Neuron (in vitro differentiated cells): ENCODE data around the gene ANAPC15.
"Not testable (repeated sequence)": the region's sequence is repeated elsewhere in the genome, so short reads cannot be mapped to it uniquely, and the experiment has no call there.

Experiments used
- H2AFZ ChIP-seq: one replicate; pipeline ENCODE4 v1.6.1; 2013; ENCODE audit warnings: low read depth, mild to moderate bottlenecking, inconsistent platforms, low read length, moderate library complexity
- H3K27me3 ChIP-seq: one replicate; pipeline ENCODE4 v1.6.1; 2013; ENCODE audit warnings: low read length; ENCODE audit not compliant: insufficient read depth
- H3K36me3 ChIP-seq: one replicate; pipeline ENCODE4 v1.6.1; 2013; ENCODE audit warnings: low read length; ENCODE audit not compliant: insufficient read depth
- H3K4me1 ChIP-seq: one replicate; pipeline ENCODE4 v1.6.1; 2013; ENCODE audit warnings: low read length; ENCODE audit not compliant: insufficient read depth
- H3K4me3 ChIP-seq: 2 replicates; pipeline ENCODE4 v1.5.1; 2013; ENCODE audit warnings: mild to moderate bottlenecking, low read length, moderate library complexity
- H3K9me3 ChIP-seq: one replicate; pipeline ENCODE4 v1.6.1; 2013; ENCODE audit warnings: low read length

ANAPC15 gene

GRCh38 chr11:72112143-72112977 lies at the start of gene ANAPC15:
ANAPC15 (minus strand) TSS chr11:72112695; CDS start chr11:72111276, 1,419 bp downstream.
- H2AFZ ChIP-seq = peak within 1 kb of the TSS; percentile 39
- H3K36me3 ChIP-seq = peaks cover 2% of the 10 kb centered on the region
- H3K27me3 ChIP-seq = no peaks in the 10 kb centered on the region
- H3K4me1 ChIP-seq = peaks cover 11% of the 10 kb centered on the region
- H3K4me3 ChIP-seq = peak within 1 kb of the TSS; percentile 69
- H3K9me3 ChIP-seq = no peaks in the 10 kb centered on the region

DNA sequence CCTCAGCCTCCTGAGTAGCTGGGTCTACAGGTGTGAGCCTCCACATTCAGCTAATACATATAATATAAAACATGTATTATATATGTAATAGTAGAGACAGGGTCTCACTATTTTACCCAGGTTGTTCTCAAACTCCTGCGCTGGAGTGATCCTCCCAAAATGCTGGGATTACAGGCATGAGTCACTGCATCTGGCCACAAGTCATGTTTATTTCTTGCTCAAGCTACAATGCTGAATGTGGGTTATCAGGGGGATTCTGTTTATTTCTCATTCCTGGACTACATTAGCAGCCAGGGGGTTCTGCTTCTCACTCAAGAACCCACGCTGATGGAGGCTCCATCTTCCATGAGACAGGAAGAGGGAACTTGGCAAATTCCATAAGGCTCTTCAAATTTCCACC lies 47.8 kb upstream of the ANAPC15 start:
- no peak overlapping the region for H2AFZ ChIP-seq
- no peaks in the 10 kb centered on the region for H3K27me3 ChIP-seq
- no peaks in the 10 kb centered on the region for H3K4me1 ChIP-seq
- no peaks in the 10 kb centered on the region for H3K9me3 ChIP-seq
- no peaks in the 10 kb centered on the region for H3K36me3 ChIP-seq
- H3K4me3 ChIP-seq = no peak overlapping the region

GRCh38 chr11:72157131-72157530 lies 44.6 kb upstream of the ANAPC15 start:
- no peak overlapping the region for H2AFZ ChIP-seq
- peaks cover 2% of the 10 kb centered on the region for H3K27me3 ChIP-seq
- H3K9me3 ChIP-seq = no peaks in the 10 kb centered on the region
- H3K4me1 ChIP-seq = no peaks in the 10 kb centered on the region
- H3K36me3 ChIP-seq = no peaks in the 10 kb centered on the region
- no peak overlapping the region for H3K4me3 ChIP-seq

DNA sequence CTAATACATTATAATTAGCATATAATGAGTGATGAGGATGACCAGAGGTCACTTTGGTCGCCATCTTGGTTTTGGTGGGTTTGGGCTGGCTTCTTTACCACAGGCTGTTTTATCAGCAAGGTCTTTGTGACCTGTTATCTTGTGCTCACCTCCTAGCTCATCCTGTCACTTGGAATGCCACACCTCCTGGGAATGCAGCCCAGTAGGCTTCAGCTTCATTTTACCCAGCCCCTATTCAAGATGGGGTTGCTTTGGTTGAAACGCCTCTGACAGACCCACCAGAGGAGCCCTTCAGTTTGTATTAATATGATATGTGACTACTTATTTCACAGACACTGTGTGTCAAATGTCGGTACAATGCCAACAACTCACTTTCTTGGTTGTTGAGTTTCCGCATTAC lies 43.3 kb upstream of the ANAPC15 start:
- no peaks in the 10 kb centered on the region for H3K4me1 ChIP-seq
- no peak overlapping the region for H3K4me3 ChIP-seq
- no peak overlapping the region for H2AFZ ChIP-seq
- H3K27me3 ChIP-seq = peaks cover 2% of the 10 kb centered on the region
- H3K9me3 ChIP-seq = no peaks in the 10 kb centered on the region
- H3K36me3 ChIP-seq = no peaks in the 10 kb centered on the region

- H3K27me3 ChIP-seq = peaks cover 2% of the 10 kb centered on the region
- no peak overlapping the region for H3K4me3 ChIP-seq
- H3K36me3 ChIP-seq = no peaks in the 10 kb centered on the region
- H3K4me1 ChIP-seq = no peaks in the 10 kb centered on the region
- H2AFZ ChIP-seq = no peak overlapping the region
- H3K9me3 ChIP-seq = no peaks in the 10 kb centered on the region
These were observed 42.3 kb upstream of the ANAPC15 start for GRCh38 chr11:72154816-72155215.

DNA sequence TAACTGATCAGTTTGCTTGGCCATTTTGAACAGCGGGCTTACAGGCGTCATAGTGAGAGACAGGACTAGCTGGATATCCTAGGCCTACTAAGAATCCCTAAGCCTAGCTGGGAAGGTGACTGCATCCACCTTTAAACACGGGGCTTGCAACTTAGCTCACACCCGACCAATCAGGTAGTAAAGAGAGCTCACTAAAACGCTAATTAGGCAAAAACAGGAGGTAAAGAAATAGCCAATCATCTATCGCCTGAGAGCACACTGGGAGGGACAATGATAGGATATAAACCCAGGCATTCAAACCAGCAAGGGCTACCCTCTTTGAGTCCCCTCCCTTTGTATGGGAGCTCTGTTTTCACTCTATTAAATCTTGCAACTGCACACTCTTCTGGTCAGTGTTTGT lies 41.4 kb upstream of the ANAPC15 start:
- not testable (repeated sequence) for H3K27me3 ChIP-seq, H3K4me3 ChIP-seq, H3K4me1 ChIP-seq, H3K9me3 ChIP-seq, H2AFZ ChIP-seq, H3K36me3 ChIP-seq

- Histone ChIP-seq H2AFZ (no peak overlapping the region), H3K27me3 (peaks cover 2% of the 10 kb centered on the region), H3K4me1 (no peaks in the 10 kb centered on the region), H3K4me3 (no peak overlapping the region), H3K36me3 (no peaks in the 10 kb centered on the region), H3K9me3 (no peaks in the 10 kb centered on the region)
These were observed 38.4 kb upstream of the ANAPC15 start for GRCh38 chr11:72150882-72151281.

- no peaks in the 10 kb centered on the region for H3K36me3 ChIP-seq
- no peaks in the 10 kb centered on the region for H3K9me3 ChIP-seq
- H3K4me1 ChIP-seq = no peaks in the 10 kb centered on the region
- no peaks in the 10 kb centered on the region for H3K27me3 ChIP-seq
- no peak overlapping the region for H3K4me3 ChIP-seq
- no peak overlapping the region for H2AFZ ChIP-seq
These were observed 34.1 kb upstream of the ANAPC15 start for GRCh38 chr11:72146625-72147024.

- Histone ChIP-seq H3K9me3 (no peaks in the 10 kb centered on the region), H2AFZ (no peak overlapping the region), H3K4me1 (no peaks in the 10 kb centered on the region), H3K36me3 (no peaks in the 10 kb centered on the region), H3K27me3 (no peaks in the 10 kb centered on the region), H3K4me3 (no peak overlapping the region)
These were observed 32.5 kb upstream of the ANAPC15 start for GRCh38 chr11:72144807-72145565.

- H3K27me3 ChIP-seq, H3K36me3 ChIP-seq, H2AFZ ChIP-seq, H3K4me3 ChIP-seq, H3K9me3 ChIP-seq, H3K4me1 ChIP-seq: not testable (repeated sequence)
These were observed 30.0 kb upstream of the ANAPC15 start for GRCh38 chr11:72142543-72142942.

DNA sequence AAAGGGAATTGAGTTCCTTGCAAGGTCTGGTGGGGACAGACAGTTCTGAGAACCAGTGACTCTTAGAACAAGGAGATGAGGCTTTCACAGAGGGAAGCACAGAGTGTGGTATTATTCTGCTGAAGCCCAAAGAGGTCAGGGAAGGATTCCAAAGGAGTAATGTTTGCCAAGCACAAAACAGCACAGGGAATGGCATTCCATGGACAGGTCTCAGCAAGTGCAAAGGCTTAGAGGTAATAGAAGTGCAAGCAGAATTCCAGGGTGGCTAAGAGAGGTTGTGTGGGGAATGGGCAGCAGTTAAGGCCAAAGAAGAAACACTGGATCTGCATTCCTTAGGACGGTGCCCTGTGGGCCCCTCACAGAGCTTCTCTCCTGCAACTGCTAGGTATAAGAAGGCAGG lies 29.6 kb upstream of the ANAPC15 start:
- H3K4me1 ChIP-seq, H3K4me3 ChIP-seq, H3K27me3 ChIP-seq, H3K9me3 ChIP-seq, H3K36me3 ChIP-seq, H2AFZ ChIP-seq: not testable (repeated sequence)

DNA sequence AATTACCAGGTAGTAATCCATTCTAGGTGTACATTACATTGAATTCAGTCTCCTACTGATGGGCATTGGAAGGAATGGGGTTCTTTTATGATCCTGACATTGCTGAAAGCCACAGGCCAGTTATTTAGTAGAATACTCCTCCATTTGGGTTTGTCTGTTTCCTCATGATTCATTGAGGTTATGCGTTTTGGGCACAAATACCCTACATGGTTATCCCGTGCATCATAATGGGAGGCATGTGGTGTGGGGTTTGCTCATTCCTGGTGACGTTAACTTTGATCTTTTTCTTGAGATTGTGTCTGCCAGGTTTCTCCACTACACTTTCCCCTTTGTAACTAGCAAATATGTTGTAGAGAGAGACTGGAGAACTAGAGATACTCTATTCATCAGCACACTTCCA lies 28.6 kb upstream of the ANAPC15 start:
- Histone ChIP-seq H3K36me3 (no peaks in the 10 kb centered on the region), H3K4me1 (no peaks in the 10 kb centered on the region), H3K27me3 (no peaks in the 10 kb centered on the region), H2AFZ (no peak overlapping the region), H3K9me3 (no peaks in the 10 kb centered on the region), H3K4me3 (no peak overlapping the region)

DNA sequence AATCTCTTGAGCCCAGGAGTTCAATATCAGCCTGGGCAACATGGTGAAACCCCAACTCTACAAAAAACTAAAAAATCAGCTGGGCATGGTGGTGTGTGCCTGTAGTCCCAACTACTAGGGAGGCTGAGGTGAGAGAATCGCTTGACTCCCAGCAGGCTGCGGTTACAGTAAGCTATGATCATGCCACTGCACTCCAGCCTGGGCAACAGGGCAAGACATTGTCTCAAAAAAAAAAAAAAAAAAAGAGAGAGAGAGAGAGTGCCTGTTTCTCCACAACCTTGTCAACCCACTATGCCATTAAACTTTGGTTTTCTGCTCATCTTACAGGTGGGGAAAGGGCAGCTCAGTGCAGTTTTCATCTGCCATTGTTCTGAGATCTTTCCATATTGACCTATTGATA lies 28.2 kb upstream of the ANAPC15 start:
- Histone ChIP-seq H3K36me3 (no peaks in the 10 kb centered on the region), H3K27me3 (no peaks in the 10 kb centered on the region), H2AFZ (no peak overlapping the region), H3K4me3 (no peak overlapping the region), H3K9me3 (no peaks in the 10 kb centered on the region), H3K4me1 (no peaks in the 10 kb centered on the region)
